NB4 (cell line): ENCODE measurements around the gene OGFOD2.
A peak's percentile ranks its signal among the peaks of the same experiment; 100 is the strongest.

Experiments
- DNase-seq: peaks from one replicate; pipeline ENCODE4 v3.0.0; 2010; ENCODE audit warnings: low read depth
- H3K4me3 ChIP-seq: one replicate; pipeline ENCODE4 v1.5.1; 2011; ENCODE audit warnings: mild to moderate bottlenecking, low read depth, low read length, moderate library complexity
- CTCF ChIP-seq: IDR thresholded peaks from one replicate; pipeline ENCODE4 v1.5.1; 2012; ENCODE audit warnings: low read depth, low read length
- MYC ChIP-seq: IDR thresholded peaks from 2 replicates; pipeline ENCODE4 v1.6.1; 2011; ENCODE audit warnings: low read depth, low read length
- POLR2A ChIP-seq: IDR thresholded peaks from 2 replicates; pipeline ENCODE4 v1.6.1; 2011; ENCODE audit warnings: mild to moderate bottlenecking; ENCODE audit not compliant: insufficient read length; ENCODE audit errors: extremely low read depth
- TF ChIP-seq, protein P1 (sequence below): IDR thresholded peaks from 2 replicates; pipeline ENCODE4 v1.6.1; 2011; ENCODE audit warnings: low read depth, low read length

Gene OGFOD2

DNA sequence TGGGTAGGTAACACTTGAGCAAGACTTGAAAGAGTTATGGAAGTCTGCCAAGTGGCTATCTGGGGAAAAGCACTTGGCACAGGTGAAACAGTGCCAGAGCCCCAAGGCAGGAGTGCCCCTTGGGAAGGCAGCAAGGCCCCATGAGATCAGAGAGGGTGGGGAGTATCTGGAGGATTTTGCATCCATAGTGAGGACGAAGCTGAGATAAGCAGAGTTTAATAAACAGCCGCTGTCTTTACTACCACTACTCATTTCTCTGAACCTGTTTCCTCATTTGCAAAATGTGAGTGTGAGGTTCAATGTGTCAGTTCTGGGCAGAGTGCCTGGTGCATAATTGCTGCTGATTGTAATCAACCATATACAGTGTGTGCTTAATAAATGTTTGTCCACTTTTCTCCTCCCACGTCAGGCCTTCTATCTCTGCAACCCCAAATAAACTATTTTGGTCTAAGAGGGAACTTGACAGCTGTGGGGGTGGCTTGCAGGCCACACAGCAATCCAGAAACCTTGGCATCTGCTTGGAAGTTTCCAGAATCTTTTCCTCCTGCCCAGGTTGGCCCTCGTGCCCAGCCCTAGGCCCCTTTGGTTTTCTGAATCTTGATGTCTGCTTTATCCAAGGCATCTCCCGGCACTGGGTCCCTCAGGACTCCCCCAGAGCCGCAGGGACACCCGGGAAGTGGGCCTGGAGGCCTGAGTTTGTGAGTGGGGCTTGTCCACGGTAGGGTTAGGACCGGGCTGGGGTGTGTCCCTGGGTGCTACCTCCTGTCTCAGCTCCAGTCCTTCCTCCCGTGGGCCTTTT is 13.3 kb upstream of the OGFOD2 start:
- H3K4me3 ChIP-seq = no peak overlapping the region
- TF ChIP-seq, protein P1, sequence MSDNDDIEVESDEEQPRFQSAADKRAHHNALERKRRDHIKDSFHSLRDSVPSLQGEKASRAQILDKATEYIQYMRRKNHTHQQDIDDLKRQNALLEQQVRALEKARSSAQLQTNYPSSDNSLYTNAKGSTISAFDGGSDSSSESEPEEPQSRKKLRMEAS = no peak
- TF ChIP-seq CTCF = no peak
- TF ChIP-seq MYC = no peak
- no peak for TF ChIP-seq POLR2A
- DNase-seq = no peak

- DNase-seq = no peak
- no peak for TF ChIP-seq POLR2A
- no peak for TF ChIP-seq MYC
- TF ChIP-seq, protein P1 = no peak
- no peak for TF ChIP-seq CTCF
- no peak overlapping the region for H3K4me3 ChIP-seq
These were observed 11.1 kb upstream of the OGFOD2 start for GRCh38 chr12:122963941-122964265.

GRCh38 chr12:122964439-122965257 is 10.4 kb upstream of the OGFOD2 start:
- TF ChIP-seq, protein P1 = no peak
- TF ChIP-seq MYC = no peak
- no peak for DNase-seq
- H3K4me3 ChIP-seq = no peak overlapping the region

- H3K4me3 ChIP-seq = no peak overlapping the region
- TF ChIP-seq, protein P1 = no peak
- no peak for TF ChIP-seq POLR2A
- no peak for TF ChIP-seq CTCF
- TF ChIP-seq MYC = no peak
- no peak for DNase-seq
These were observed 9.7 kb upstream of the OGFOD2 start for GRCh38 chr12:122965321-122965751.

DNA sequence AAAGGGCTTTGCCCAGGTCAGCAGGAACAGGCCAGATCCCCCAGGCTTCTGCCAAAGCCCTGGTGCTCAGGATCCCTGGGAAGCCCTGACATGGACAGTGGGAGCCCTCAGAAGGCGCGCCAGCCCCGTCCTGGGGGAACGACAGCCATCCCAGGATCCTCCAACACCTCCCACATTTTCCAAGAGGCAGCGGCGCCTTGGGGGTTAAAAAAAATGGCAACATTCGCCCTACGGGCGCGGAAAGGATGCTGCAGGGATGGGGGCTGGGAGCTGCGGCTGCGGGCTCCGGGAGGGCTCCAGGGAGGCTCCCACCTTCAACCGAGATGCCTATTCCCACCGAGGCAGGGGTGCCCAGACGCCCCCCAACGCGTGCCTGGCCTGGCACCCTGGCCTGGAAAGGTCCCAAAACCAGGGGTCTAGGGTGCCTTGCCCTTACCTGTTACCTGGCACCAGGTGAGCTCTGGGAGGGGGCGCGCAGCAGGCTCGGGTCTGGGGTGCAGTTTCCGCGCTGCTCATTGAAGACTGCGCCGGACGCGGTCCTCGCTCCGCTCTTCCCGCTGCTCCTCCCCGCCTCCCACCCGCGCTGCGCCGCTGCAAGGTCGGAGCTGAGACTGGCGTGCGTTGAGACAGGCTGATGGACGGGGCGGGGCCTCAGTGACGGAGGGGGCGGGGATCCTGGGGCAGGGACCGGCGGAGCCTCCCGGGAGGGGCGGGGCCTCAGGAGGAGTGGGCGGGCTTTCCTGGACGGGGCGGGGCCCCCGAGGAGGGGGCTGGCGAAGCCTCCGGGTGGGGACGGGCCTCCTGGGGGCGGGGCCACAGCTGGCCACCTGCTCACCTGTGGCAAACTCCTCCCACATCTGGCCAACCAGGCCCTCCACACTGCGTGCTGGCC is 8.9 kb upstream of the OGFOD2 start, which contains the start of gene ABCB9:
TSS of gene ABCB9 (minus strand) at position 613 of the 892 bp plus-strand sequence. CDS start 6,228 bp downstream, outside the sequence.
- peak; percentile 97 for DNase-seq
- peak within 1 kb of the TSS; percentile 42 for H3K4me3 ChIP-seq
- TF ChIP-seq POLR2A (peak; percentile 20), CTCF (no peak)
- TF ChIP-seq, protein P1 = 0 out of 2 replicates have a peak, but pooled peaks have one; percentile 2
